ENCODE measurements around the gene DLX6.
A peak's percentile ranks its signal among the peaks of the same experiment; 100 is the strongest.

The DLX6 gene

DNA sequence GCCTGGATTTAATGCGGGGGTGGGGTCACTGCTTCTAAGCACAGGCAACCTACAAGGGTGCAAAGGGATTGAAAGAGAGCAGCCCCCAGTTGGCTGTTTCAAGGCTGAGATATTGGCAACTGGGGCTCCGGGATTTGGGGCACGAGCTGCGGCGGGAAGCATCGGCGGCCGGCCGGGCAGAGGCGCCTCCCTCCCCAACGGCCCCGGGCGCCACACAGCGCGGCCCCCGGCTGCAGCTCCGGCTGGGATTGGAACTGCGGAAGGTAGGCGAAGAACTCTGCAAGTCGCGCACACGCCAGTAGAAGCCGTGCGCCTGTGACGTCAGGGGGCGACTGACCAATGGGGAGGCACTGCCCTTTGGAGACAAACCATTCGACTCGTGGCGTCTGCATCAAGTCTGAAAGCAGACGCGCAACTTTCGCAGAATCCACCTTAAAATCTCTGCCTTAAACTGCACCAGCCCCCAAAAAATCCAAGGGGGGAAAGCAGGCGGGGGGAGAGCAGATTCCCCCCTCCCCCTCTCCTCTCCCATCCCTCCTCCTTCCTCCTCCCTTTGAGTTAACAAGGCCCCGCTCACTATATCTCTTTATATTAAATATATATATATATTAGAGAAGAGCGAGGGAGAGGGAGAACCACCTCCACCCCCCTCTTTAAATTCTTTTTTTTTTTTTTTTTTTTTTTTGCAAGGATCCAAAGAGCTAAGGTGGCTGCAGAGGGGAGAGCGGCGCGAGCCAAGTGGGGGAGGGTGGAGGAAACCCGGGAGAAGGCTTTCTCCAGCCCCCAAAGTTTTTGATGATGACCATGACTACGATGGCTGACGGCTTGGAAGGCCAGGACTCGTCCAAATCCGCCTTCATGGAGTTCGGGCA lies at the start of gene DLX6:
TSS of gene DLX6 (plus strand) at position 371 of the 872 bp plus-strand sequence. CDS start at position 796, 425 bp downstream.
- peak; percentile 82 for DNase-seq

DNA sequence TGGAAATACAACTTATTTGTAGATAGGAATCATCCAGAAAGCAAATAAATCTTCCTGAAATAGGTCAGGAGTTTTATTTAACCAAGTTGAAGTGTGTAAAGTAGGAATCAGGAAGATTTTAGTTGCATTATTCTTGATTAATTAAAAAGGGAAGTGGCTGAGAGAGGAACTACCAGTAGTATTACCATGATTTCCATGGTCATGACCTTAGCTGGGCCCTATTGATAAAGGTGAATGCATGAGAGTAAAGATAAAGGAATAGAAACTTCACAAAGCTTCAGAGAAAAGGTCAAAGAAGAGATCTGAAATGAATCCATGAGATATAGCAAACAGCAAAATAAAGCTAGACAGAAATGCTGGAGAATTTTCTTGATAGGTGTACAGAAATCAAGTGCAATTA lies 46.2 kb upstream of the DLX6 start:
- DNase-seq, result no peak

DNA sequence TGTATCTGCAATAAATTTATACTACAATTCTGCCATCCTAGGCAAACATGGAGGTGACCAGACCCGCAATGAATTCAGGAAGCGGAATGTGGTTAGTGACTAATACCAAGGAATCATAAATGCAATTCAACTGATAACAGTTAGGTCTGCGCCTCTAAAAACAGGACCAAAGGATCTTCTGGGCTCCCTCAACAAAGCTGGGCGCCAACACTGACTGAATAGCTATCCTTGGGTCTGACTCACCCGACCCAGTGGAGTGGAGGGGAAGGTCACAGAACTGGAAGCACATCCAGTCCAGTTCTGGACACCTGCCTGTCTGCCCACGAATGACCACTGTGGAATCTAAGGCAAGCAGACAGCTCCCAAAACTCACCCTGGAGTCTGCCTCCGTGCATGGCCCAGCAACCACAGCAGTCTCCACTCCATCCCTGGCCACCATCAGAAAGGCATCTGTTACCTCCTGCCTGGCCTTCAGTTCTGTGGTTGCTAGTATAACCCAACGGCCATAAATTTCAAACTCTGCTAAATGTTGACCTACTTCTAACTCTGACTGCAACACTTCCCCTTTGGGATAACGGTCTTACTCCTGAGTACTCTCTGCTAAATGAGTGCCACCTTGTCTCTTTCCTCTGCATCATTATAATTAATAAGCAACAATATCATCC lies 43.0 kb upstream of the DLX6 start:
- DNase-seq, result no peak

DNA sequence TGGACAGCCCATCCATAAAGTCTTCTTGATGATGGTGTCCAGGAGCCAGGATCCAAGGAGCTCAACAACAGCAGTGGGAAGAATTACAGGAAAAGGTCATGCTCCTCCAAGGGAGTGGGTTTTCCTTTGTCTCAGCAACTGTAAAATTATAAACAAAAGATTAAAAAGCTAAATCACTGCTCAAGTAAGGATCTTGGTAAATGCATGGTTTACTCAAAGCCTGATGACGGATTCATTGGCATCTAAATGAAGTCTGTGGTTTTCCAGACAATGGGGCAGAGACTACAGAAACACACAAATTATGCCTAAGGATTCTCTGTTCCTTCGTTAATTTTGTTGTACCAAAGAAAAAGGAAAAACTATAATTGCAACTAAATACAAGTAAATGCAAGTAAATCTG lies 36.4 kb upstream of the DLX6 start:
- no peak for DNase-seq

DNA sequence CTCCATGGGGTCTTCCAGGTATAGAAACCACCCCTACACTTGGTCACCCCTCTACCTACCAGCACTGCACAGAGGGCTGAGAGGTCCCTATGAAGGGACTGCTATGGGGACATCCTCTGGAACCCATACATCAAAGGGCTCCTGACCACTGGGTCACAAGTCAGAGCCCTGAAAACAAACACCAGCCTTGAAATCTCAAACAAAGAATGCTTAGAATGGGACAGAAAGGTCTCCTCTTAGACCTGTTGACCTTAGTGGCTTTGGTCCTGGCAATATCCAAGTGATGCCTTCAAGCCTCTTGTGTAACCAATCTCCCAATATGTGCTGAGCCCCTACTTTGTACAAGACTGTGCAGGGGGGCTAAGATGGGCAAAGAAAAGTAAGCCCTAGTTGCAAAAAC lies 34.6 kb upstream of the DLX6 start:
- DNase-seq, result no peak

DNA sequence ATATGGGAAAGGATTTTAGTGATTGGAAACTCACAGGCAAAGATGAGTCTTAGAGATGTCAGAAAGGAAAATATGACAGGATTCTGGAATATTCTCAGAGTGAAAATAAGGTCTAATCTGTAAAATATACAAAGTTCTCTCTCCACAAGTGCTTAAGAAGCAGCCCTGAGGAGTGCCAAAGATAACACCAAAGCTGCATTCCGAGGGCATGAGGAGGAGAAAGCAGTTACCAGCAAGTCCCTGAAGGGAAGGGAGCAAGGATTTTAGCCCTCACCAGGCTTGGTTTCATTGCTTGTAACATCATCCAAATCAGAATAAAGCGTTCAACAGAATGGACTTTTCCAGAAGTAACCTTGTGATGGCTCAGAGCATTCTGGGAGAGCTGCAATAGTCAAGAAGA lies 31.4 kb upstream of the DLX6 start:
- DNase-seq, result no peak

DNA sequence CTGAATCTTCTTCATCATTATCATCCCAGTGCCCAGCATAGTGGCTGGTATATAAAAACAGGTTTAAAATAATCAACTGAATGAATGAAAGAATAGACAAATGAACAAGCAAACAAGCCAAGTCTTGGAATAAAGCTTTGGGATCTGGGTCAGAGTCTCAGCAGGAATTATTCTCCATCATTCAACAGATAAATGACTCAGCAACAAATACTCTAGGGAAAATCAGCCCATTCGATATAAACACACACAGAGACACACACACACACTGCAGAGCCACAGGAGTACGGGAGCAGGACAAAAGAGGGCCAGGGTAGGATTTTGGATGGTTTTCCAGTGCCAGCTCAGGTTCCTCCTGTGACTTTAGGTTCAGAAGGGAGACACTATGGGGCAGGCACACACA lies 29.2 kb upstream of the DLX6 start:
- no peak for DNase-seq

DNA sequence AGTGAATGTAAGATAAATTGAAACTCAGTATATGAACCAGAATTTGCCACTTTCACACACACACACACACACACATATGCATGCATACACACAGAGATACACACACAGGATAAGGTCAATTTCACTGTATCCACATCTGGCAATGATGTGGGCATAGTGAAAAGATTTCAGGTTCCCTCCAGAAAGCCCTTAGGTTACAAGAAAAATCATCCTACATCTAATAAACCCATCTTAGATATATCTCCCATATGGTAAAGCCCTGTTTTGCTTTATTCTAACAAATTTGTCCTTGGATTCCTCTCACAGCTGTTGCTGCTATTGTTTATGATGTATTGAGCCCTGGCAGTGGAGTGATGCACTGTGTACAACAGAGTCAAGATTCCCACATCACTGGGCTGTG lies 27.9 kb upstream of the DLX6 start:
- DNase-seq, result no peak

DNA sequence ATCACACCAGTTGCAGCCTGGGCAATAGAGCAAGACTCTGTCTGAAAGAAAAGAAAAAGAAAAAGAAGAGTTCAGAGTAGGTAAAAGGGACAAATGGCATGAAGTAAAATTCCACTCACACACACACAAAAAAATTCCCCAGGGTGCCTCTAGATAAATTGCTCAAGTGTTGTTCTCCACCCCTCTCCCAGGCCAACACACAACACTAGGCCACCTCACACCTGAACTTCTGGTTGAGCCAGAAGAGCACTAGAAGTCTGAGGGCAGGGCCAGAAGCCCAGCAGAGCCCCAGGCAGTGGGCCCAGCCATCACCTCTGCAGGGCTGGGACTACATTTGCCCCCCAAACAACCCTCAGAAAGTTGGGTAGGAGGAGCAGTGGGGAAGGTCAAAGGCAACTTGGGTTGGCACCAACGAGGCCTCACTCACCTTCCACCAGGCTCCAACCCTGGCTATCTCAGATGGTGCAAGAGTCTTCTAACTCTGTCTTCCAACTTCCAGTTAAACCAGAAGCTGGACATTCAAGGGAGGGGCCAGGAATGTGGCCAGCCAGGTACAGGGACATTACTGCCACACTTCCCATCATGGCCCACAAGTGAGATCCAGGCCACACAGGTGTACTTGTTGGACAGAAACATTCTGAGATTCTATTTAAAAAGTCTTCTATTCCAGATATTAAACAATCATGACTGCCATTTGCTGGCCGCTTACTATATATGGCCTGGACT lies 25.6 kb upstream of the DLX6 start:
- no peak for DNase-seq

DNA sequence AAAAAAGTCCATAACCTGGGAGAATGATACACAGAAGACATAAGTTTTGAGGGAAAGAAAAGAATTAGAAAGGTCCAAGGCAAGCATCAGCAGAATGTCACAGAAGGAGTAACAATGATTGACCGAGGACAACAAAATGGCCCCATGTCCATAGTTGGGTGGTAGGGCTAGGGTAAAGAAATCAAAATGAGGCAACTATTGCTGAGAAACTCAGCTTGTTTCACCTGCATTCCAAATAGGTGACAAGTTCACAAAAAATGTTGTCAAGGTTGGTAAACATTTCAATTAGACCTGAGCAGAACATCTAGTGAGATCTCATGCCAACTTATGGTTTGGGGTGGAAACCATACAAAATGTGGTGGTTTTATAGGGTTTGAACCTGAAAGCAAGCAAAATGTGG lies 22.8 kb upstream of the DLX6 start:
- no peak for DNase-seq

DNA sequence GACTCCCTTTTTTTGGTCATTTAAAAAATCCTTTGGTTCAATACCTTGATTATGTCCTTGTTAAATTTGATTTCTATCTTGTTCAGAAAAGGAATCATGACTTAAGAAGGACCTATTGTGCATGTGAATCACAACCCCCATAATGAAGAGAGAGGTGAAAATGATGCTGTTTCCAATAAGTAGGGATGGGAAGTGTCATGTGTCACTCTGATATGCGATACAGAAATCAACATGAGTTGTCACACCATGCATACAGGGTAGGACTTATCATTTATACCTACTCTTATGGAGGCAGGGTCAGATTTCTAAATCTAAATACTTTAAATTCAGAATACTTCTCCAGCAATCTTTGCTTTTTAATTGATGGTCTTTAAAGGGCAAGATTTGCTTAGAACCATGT lies 19.4 kb upstream of the DLX6 start:
- DNase-seq, result no peak

DNA sequence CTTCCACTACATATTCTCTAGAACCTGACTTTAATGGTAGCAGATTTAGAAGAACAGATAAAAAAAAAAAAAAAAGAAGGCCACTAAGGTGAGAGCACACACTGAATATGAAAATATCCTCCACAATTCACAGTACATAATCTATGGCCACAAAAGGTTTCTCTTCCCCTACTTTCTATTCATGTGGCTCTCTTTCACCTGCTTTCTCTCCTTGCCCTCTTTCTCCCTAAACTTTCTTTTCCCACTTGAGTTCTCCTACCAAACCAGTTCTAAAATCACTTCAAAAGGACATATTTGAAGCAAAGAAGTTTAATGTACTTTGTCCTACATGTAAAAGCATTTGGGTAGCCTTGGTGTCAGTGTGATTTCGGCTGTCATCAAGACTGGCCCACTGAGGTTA lies 18.5 kb upstream of the DLX6 start:
- DNase-seq, result no peak

DNA sequence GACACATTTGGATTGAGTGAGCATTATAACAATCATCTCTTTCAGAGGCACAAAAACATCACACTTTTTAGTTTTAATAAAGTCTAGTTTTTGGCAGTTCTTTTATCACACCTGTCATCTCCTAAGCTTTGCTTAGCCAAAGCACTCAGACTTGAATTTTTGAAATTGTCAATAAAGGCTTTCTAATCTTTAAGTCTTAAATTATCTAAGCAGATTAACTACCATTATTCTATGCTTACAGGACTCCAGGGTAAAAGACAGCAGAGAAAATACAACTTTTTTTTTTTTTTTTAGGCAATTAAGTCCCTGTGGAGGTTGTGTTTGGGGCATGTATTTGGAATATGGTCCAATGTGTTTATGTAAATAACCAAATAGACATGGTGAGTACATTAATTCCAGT lies 17.6 kb upstream of the DLX6 start:
- DNase-seq, result no peak

DNA sequence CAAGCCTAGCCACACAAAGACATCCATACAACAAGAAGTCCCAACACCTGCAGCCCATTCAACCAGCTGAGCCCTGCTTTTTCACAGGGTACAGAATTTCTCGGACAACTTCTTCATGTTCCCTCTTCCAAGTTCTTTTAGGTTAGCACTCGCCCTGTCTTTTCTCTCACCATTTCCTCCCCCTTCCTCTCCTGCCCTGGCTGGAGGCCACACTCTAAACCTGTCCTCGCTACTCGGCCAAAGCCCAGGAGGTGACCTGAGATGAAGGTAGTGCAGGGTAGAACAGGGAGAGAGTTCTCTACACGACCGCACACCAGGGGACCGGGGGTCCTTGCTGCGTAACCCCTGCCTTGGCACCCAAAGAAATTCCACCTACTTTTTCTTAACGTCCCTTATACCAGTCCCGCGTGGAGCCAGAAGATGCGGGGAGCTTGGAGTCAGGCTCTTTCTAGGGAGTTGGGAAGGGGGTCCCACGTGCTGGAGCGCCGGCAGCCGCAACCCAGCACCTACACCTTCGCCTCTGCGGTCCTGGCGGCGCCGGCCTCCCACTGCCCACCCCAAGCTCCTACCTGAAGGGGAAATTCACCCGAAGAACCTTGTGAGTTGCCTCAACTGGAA lies 16.0 kb upstream of the DLX6 start:
- DNase-seq, result no peak

DNA sequence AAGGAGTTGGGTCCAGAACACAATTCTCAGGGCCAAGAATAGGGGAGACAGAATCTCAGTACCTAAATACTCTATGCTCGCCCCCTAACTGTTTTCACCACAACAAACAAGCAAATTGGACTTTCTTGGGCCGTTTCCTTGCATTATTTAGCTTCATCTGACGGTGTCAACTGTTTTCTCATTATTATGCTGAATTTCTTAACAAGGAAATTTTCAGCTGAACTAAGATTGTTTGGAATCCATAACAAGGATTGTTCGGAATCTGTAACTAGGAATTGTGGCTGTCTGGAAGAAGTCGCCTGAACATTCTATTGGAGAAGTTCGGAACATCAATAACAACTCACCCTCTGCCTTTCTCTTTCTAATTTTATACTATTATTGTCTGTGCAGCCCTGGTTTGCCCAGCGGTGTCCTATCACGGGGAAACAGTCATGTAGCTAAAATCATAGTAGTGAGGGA lies 15.5 kb upstream of the DLX6 start:
- DNase-seq, result no peak

DNA sequence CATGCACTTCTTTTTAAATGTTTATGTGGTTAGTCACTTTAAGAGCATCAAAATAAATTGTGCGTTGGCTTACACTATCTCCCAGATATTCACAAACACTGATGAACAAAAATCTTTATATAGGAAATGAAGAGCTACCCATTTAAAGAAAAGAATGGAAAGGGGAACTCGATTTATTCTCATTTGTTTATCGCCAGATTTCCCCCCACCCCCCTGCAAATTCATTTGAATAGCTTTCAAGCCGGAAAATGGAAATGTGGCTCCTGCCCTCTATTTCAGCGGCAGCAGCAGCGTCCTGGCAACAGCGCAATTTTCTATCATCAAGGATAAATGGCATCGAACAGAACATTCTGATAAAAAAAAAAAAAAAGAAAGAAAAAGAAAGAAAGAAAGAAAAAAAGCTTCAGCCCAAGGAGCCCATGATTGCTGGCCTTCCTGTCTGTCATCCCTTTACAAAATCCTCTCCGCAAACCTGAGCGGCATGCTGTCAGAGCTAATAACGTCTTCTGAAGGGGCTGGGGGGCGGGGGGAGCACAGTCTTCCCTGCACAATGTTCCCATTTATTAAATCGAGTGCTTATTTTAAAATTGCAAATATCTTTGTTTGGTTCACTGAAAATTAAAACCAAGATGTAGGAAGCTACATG lies 13.7 kb upstream of the DLX6 start:
- DNase-seq, result no peak

DNA sequence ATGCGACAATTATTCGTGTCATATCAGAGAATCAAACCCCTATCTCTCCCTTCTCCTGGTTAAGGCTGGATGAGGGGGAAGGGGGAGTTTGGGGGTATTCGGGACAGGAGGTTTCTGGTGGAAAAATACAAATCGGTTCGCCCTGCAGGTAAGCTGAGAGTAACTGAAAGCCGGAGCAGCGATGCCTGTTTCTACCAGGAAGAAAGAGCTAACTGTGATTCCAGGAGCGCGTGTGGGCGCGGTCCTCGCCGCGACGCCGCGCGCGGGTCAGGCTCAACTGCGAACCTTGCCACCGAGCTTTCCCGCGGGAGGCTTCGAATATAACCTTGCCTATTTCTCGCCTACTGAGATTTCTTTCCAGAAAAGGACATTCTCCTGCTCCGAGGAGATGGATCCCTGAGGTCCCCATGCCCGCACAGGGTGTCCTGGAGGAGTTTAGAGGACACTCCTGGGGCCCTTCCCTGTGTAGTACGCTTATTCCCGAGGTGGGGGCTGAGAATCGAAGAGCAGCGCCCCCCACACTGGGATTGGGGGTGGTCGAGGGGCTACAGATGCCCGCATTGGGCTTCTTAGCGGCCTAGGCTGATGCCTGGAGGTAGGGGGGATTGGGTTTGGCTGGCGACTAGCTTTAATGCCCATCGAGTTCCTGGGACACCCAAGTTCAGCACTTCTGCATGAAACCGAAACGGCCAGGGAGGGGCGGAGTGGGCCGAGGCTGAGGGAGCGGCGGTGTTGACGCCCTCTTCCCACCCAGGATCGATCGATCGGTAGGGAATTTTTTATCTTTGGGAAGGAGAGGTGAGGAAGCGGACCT lies 13.0 kb upstream of the DLX6 start:
- DNase-seq, result no peak

DNA sequence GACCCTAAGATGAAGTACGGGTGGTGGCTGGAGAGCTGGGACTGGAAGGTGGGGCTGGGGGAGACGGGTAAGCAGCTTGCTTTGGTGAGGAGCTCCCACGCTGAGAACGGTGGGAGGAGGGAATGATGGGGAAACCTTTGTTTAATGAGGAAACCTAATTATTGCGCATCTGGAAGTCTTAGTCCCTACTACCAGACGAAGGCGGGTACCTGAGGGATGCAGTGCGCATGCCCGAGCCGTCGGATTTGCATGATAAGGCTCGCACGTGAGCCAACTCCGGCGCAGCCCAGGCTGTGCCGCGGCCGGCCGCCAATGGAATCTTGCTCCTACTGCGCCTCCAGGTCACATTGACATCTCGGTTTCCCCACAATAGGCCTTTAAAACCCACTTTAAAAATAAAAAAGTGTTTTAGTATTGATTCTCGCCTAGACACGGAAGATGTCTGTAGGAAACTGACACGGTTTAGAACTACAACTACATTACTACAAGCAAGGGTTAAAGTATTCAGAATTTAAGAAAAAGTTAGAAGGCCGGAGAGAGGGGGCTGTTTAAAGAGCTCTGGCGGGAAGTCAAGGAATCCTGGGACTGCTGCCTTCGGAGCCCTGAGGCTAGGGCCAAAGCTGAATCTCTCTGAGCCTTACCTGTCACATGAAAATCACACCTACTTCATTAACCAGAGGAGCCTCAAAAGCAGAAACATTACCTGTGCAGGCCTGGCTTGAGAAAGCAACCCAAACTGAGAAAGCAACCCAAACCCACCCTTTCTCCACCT lies 12.1 kb upstream of the DLX6 start:
- no peak for DNase-seq

DNA sequence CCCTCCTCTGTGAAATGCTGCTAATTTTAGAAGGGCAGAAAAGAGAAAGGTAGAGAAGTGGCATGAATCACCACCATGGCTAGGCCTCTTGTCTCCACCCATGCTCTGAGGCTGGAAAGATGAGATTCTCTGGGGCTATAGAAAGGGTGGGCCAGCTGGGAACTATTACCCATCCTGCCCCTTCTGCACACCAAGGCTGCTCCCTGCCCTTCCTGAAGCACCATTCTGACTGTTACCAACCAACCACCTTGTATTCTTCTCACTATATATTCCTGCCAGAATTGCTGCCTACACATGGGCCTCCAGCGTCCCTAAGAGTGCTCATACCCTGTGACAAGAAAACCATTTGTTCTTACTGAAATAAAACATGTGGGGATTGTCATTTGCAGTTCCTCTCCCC lies 11.4 kb upstream of the DLX6 start:
- no peak for DNase-seq

DNA sequence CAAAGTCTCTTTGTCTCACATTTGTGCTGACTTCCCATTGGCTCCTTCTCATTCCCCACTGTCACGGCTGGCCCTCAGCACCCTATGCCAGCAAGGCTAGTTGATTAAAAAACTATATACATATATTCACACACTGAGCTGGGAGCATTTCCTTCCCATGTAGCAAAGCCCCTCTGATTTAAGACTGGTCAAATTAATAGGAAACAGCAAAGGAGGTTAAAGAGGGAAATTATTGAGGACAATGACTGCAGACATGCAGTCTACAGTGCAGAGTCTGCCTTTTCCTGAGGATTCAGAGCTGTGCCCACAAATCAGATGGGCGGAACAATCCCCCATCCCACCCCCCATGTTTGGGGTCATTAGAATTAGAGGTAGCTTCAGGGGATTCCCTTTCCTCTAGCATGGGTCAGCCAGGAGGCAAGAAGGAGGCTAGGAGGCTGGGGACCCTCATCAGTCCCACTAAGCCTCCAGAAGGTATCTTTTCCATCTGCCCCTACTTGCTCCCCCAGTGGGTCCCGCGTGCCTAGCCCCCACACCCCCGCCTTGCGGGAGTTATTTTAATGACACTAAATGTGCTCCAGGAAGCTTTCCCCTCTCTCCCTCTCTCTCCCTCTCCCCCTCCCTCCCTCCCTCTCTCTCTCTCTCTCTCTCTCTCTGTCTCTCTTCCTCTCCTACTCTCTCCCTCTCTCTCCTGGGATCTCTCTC lies 9.8 kb upstream of the DLX6 start:
- DNase-seq, result no peak
